K562 (cell line): Measurements from ENCODE around the gene RASIP1. TPM values are rescaled to one million over a fixed set of nuclear protein-coding genes. Genes with fewer than 3 reads are reported as not detected.
"Not testable (repeated sequence)": the region's sequence is repeated elsewhere in the genome, so short reads cannot be mapped to it uniquely, and the experiment has no call there.

Experiments used
- ATAC-seq: fragments of 200-7000 bp; cut with Tn5 transposase; 3 replicates; pipeline ENCODE4 v1.9.1; 2020; ENCODE audit warnings: moderate library complexity
- BruUV-seq: library from RNA; stranded (reverse); fragments of 400-500 nt; replicated peaks from 2 replicates; lab custom pipeline; 2021; lab: Mats Ljungman, UMichigan
- CTCF ChIA-PET: fragments of 300-600 bp; formaldehyde crosslinking; extraction: SDS; loops from one replicate; lab custom pipeline; 2021; ENCODE audit warnings: low intra/inter-chr PET ratio; lab: Yijun Ruan, JAX
- POLR2A ChIA-PET: fragments of 300-600, 350-650 bp; sonication (Branson Sonifier 250); formaldehyde crosslinking; extraction: SDS; loops from one replicate; lab custom pipeline; 2021; ENCODE audit warnings: antibody characterized with exemption, inconsistent platforms; lab: Yijun Ruan, JAX
- DNase-seq, 4 experiments: peaks; one replicate each; pipeline versions ENCODE4 v3.0.0 to v3.0.0-alpha.2; 2011 to 2018; ENCODE audit warnings: low spot score in 3 of 4, mixed read lengths in 3 of 4; ENCODE audit errors: extremely low read depth in 1 of 4
- FAIRE-seq: peaks from 2 replicates; lab custom pipeline; 2011; peaks lifted over from hg19 to GRCh38; lab: Jason Lieb, UNC
- H2AFZ ChIP-seq: 2 replicates; pipeline ENCODE4 v1.6.0; 2011; ENCODE audit warnings: low read depth, low read length, control low read depth, inconsistent platforms
- H3K27ac ChIP-seq: fragments of 200-600 bp; 3 replicates; pipeline ENCODE4 v1.8.0; 2011; ENCODE audit warnings: low read depth, mild to moderate bottlenecking, control low read depth, inconsistent platforms, low read length, moderate library complexity, mixed read lengths; ENCODE audit errors: extremely low read depth
- H3K27me3 ChIP-seq, 2 experiments: fragments of 300-600 bp in 1 of 2; 2 replicates in 1 of 2; 3 replicates in 1 of 2; pipeline versions ENCODE4 v1.6.0 to v1.8.0; 2011; ENCODE audit warnings: inconsistent platforms in 2 of 2, low read length in 2 of 2, mild to moderate bottlenecking in 1 of 2, mixed read lengths in 1 of 2, moderate library complexity in 1 of 2; ENCODE audit not compliant: control insufficient read depth in 2 of 2, insufficient read depth in 2 of 2
- H3K36me3 ChIP-seq: fragments of 300-600 bp; 3 replicates; pipeline ENCODE4 v1.8.0; 2011; ENCODE audit warnings: mild to moderate bottlenecking, low read length, inconsistent platforms; ENCODE audit not compliant: control insufficient read depth, insufficient read depth
- H3K4me1 ChIP-seq, 2 experiments: fragments of 200-600 bp in 1 of 2; replicated peaks in 1 of 2; 2 replicates in 1 of 2; 3 replicates in 1 of 2; pipeline versions ENCODE4 v1.5.1 to v1.8.0; 2011; ENCODE audit warnings: inconsistent platforms in 2 of 2, low read length in 2 of 2, mild to moderate bottlenecking in 1 of 2, mixed read lengths in 1 of 2, moderate library complexity in 1 of 2; ENCODE audit not compliant: control insufficient read depth in 2 of 2, insufficient read depth in 2 of 2
- H3K4me2 ChIP-seq: 2 replicates; pipeline ENCODE4 v1.6.1; 2011; ENCODE audit warnings: low read length, control low read depth, inconsistent platforms, mixed read lengths; ENCODE audit not compliant: insufficient read depth
- H3K4me3 ChIP-seq: fragments of 200-600 bp; sonication (generic), shearing (Covaris generic); 2 replicates; pipeline ENCODE4 v1.5.1; 2016; ENCODE audit warnings: control low read depth, inconsistent platforms
- H3K79me2 ChIP-seq: fragments of 200-600 bp; 3 replicates; pipeline ENCODE4 v1.8.0; 2011; ENCODE audit warnings: low read length, inconsistent platforms; ENCODE audit not compliant: control insufficient read depth, insufficient read depth
- H3K9ac ChIP-seq, 2 experiments: 2 replicates each; pipeline versions ENCODE4 v1.6.0 to v1.6.1; 2011; ENCODE audit warnings: low read depth in 2 of 2, low read length in 2 of 2, control low read depth in 1 of 2, inconsistent platforms in 1 of 2, mild to moderate bottlenecking in 1 of 2, mixed read lengths in 1 of 2; ENCODE audit not compliant: insufficient read depth in 1 of 2
- H3K9me1 ChIP-seq: one replicate; pipeline ENCODE4 v1.6.0; 2011; ENCODE audit warnings: inconsistent platforms, mild to moderate bottlenecking, low read length, moderate library complexity; ENCODE audit not compliant: control insufficient read depth, insufficient read depth
- H3K9me3 ChIP-seq: replicated peaks from 2 replicates; pipeline ENCODE4 v1.5.1; 2011; ENCODE audit warnings: low read depth, low read length, inconsistent platforms; ENCODE audit not compliant: control insufficient read depth, insufficient read depth
- H4K20me1 ChIP-seq: replicated peaks from 2 replicates; pipeline ENCODE4 v1.6.1; 2011; ENCODE audit warnings: low read length, inconsistent platforms, mixed read lengths; ENCODE audit not compliant: control insufficient read depth, insufficient read depth
- WGBS: fragments of 100-300 bp; shearing (Covaris generic); methylation state at CpG from one replicate; pipeline ENCODE4 v1.1.6; 2016; ENCODE audit warnings: low coverage, mixed read lengths; ENCODE audit not compliant: insufficient coverage; ENCODE audit errors: missing lambda C conversion rate; 5-methylcytosine and 5-hydroxymethylcytosine counted together
- in situ Hi-C: fragments of 300-500 bp; cut with MboI; formaldehyde crosslinking; loops from 4 replicates; pipeline ENCODE4 v1.15.0; 2018; ENCODE audit warnings: inconsistent platforms, mixed read lengths
- intact Hi-C: fragments of 100-400 bp; cut with micrococcal nuclease; formaldehyde crosslinking; loops from 2 replicates; pipeline ENCODE4 v1.14.2; 2022
- polyA plus RNA-seq, 8 experiments: library from polyadenylated mRNA; depleted of rRNA in 4 of 8; stranded (reverse) in 5 of 8; unstranded in 3 of 8; fragments of >200 nt; fragmentation: Nextera tagmentation in 2 of 8; fragmentation: Illumina TruSeq in 1 of 8; extraction: Ambion mirVana in 2 of 8; extraction: Trizol in 1 of 8; gene quantifications; 2 replicates each; pipeline versions ENCODE4 v1.2.1 to v1.2.3, GENCODE V29; 2011 to 2014; ENCODE audit warnings: inconsistent platforms in 1 of 8, missing spikeins in 1 of 8
- total RNA-seq, 7 experiments: library from RNA; depleted of rRNA in 6 of 7; stranded (reverse); fragments of >200 nt in 6 of 7; fragmentation: Illumina TruSeq in 2 of 7; extraction: Trizol in 2 of 7; gene quantifications; 2 replicates each; pipeline versions ENCODE4 v1.2.1 to v1.2.3, GENCODE V29; 2011 to 2021; ENCODE audit warnings: low replicate concordance in 1 of 7
- TF ChIP-seq, protein P1 (sequence below): sonication (generic); formaldehyde crosslinking; IDR thresholded peaks from 2 replicates; pipeline ENCODE4 v1.5.0; 2020; ENCODE audit warnings: missing genetic modification reagents

Gene RASIP1
- total and polyA plus RNA-seq, 9 of the 15 experiments (the other 6 are each of a cell fraction or from before 2014, with no cell fraction given) = 0.20 to 4.7 (median 1.5) TPM

DNA sequence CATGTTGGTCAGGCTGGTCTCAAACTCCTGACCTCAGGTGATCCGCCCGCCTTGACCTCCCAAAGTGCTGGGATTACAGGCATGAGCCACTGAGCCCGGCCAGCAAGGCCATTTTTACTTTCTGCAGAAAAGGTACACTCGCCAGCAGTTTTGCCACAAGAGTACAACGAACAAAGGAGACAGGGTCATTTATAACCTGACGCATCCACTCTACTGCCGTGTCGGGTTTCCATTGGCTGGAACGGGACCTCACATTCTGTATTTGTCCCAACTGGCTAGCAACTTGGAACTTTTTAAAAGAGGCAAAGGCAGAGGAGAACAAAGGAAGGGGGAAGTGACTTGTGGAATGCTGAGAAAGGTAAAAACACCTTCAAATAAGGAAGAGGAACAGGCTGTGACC is 46.9 kb upstream of the RASIP1 start:
- BruUV-seq, H2AFZ ChIP-seq, H3K9me1 ChIP-seq: not testable (repeated sequence)
- TF ChIP-seq, protein P1, sequence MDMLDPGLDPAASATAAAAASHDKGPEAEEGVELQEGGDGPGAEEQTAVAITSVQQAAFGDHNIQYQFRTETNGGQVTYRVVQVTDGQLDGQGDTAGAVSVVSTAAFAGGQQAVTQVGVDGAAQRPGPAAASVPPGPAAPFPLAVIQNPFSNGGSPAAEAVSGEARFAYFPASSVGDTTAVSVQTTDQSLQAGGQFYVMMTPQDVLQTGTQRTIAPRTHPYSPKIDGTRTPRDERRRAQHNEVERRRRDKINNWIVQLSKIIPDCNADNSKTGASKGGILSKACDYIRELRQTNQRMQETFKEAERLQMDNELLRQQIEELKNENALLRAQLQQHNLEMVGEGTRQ = 0 out of 2 replicates have a peak, but pooled peaks have one; percentile 6
- TF ChIP-seq, all 486 proteins: peak for 1; not testable (repeated sequence) for 485
- H3K36me3 ChIP-seq, H3K9me3 ChIP-seq, in situ Hi-C loops, H3K4me3 ChIP-seq, H4K20me1 ChIP-seq, H3K27ac ChIP-seq, FAIRE-seq, H3K79me2 ChIP-seq, DNase-seq, H3K4me2 ChIP-seq, H3K9ac ChIP-seq, H3K27me3 ChIP-seq, ATAC-seq: not testable (repeated sequence)
- CTCF ChIA-PET = interaction anchor here (0.6 to 2.5 kb wide), 7 partner anchors 24 to 437 kb away, joined by 3 to 34 read pairs (median 3); partner anchors contain the start of gene HSD17B14
- intact Hi-C loops = loop anchor here (5.0 to 10.0 kb wide), 2 partner anchors 285 to 437 kb away; partner anchors contain the start of gene KCNA7
- H3K4me1 ChIP-seq = peaks cover 8 to 11% of the 10 kb centered on the region in 2 experiments; a peak in 4 of 5 replicates
- 78% methylated on average over 9 of the region's 9 CpGs for WGBS
- POLR2A ChIA-PET = interaction anchor here (1.1 kb wide), 1 partner anchor 89 kb away, joined by 5 read pairs; no protein-coding TSS in a partner anchor

DNA sequence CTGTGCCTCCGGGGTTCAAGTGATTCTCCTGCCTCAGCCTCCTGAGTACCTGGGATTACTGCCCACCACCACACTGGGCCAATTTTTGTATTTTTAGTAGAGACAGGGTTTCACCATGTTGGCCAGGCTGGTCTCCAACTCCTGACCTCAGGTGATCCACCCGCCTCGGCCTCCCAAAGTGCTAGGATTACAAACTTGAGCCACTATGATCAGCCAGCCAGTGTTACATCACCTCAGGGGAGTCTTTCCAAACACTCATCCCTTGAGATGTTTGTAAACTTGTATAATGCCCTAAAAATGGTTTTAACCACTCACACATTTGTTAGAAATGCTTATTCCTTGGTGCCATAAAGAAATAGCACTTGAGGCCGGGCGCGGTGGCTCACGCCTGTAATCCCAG is 46.0 kb upstream of the RASIP1 start:
- H3K9ac ChIP-seq, H4K20me1 ChIP-seq, FAIRE-seq, H2AFZ ChIP-seq, BruUV-seq, H3K79me2 ChIP-seq, in situ Hi-C loops, DNase-seq, H3K9me3 ChIP-seq, H3K27me3 ChIP-seq, ATAC-seq, H3K9me1 ChIP-seq, H3K4me2 ChIP-seq, H3K27ac ChIP-seq, H3K36me3 ChIP-seq, H3K4me3 ChIP-seq: not testable (repeated sequence)
- H3K4me1 ChIP-seq = peaks cover 14 to 21% of the 10 kb centered on the region in 2 experiments; a peak in 4 of 5 replicates
- intact Hi-C loops = loop anchor here (5.0 to 10.0 kb wide), 2 partner anchors 286 to 438 kb away; partner anchors contain the start of gene KCNA7
- ChIA-PET CTCF (interaction anchor here (2.5 kb wide), 1 partner anchor 49 kb away, joined by 15 read pairs; the partner anchor contains the start of gene HSD17B14), POLR2A (interaction anchor here (1.8 kb wide), 1 partner anchor 9 kb away, joined by 5 read pairs; no protein-coding TSS in a partner anchor)
- WGBS = 80% methylated on average over 4 of the region's 7 CpGs
